Measurements from ENCODE around the gene HIPK3. TPM values are rescaled to one million over a fixed set of nuclear protein-coding genes. Genes with fewer than 3 reads are reported as not detected.

Gene HIPK3
- total and polyA plus RNA-seq, 8 donors: 8.8 to 75.2 (median 45.3) TPM

DNA sequence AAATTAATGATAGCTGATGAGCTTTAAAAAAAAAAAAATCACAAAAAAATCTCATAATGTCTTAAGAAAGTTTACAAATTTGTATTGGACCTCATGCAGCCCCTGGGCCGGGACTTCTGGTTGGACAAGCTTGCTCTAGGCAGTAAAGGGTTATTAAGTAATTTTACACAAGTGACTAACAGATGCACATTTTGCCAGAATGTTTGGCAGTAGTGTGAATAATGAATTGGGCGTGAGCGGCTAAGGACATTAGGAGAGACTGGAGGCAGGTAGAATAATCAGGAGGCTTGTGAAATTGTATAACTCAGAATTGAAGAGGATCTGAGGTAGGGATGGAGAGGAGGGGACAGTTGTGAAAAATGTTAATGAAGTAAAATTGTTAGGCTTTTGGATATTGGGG is 77.4 kb downstream of the HIPK3 start:
- no peak for DNase-seq
- TF ChIP-seq, protein P1, sequence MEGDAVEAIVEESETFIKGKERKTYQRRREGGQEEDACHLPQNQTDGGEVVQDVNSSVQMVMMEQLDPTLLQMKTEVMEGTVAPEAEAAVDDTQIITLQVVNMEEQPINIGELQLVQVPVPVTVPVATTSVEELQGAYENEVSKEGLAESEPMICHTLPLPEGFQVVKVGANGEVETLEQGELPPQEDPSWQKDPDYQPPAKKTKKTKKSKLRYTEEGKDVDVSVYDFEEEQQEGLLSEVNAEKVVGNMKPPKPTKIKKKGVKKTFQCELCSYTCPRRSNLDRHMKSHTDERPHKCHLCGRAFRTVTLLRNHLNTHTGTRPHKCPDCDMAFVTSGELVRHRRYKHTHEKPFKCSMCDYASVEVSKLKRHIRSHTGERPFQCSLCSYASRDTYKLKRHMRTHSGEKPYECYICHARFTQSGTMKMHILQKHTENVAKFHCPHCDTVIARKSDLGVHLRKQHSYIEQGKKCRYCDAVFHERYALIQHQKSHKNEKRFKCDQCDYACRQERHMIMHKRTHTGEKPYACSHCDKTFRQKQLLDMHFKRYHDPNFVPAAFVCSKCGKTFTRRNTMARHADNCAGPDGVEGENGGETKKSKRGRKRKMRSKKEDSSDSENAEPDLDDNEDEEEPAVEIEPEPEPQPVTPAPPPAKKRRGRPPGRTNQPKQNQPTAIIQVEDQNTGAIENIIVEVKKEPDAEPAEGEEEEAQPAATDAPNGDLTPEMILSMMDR (IDR thresholded peaks at IDR 0.05): no peak
- no peaks in the 10 kb centered on the region for H3K9me3 ChIP-seq
- intact Hi-C loops (cut with DNase I): loop anchor here in 1 of 3 donors (10.0 kb wide), 1 partner anchor 160 kb away; no protein-coding TSS in a partner anchor
- no peaks in the 10 kb centered on the region for H3K4me1 ChIP-seq
- peaks cover 0 to 10% (median 3%) of the 10 kb centered on the region in 3 donors for H3K36me3 ChIP-seq
- no peaks in the 10 kb centered on the region for H3K27me3 ChIP-seq
- ATAC-seq: no peak
- WGBS, 2 donors: 95 to 97% methylated on average over 3 of the region's 3 CpGs
- no peak overlapping the region for H3K27ac ChIP-seq
- no peak overlapping the region for H3K4me3 ChIP-seq
- no peak for FAIRE-seq

DNA sequence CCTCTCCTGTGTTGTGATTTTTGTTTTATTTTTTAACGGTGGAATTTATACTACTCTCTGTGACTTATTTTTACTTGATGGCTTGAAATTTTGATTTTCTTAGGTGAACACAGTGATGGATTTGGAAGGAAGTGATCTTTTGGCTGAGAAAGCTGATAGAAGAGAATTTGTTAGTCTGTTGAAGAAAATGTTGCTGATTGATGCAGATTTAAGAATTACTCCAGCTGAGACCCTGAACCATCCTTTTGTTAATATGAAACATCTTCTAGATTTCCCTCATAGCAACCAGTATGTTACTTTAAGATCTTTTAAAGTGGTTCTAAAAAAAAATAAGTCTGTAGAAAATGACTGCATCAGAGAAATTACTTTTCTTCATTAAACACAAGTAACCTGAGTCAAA is 82.1 kb downstream of the HIPK3 start:
- DNase-seq (no peak), ATAC-seq (no peak), FAIRE-seq (no peak)
- Histone ChIP-seq H3K27ac (no peak overlapping the region), H3K27me3 (no peaks in the 10 kb centered on the region), H3K36me3 (peaks cover 2 to 25% (median 8%) of the 10 kb centered on the region in 3 donors), H3K4me3 (no peak overlapping the region), H3K9me3 (no peaks in the 10 kb centered on the region), H3K4me1 (no peaks in the 10 kb centered on the region)
- intact Hi-C loops (cut with DNase I): loop anchor here in 1 of 3 donors (10.0 kb wide), 1 partner anchor 164 kb away; no protein-coding TSS in a partner anchor
- WGBS, 2 donors: 77 to 85% methylated on average over 1 of the region's 1 CpG
- TF ChIP-seq, protein P1 (IDR thresholded peaks at IDR 0.05): no peak

DNA sequence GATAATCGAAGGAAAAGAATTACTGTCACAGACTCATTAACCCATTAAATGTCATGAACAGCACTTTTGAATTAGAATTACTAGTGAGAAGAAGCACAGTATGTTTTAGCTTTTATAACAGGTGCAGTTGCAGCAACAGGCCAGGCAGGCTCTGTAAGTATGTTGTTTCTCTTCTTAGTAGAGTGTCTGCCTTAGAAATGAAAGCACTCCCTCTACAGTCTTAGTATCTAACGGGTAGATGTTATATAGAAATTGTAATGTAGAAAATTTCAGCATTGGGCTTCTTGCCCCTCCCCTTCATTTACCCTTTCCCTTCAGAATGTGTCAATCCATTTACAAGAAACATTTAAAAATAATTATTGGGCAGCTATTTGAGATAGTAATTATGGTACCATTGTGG is 87.4 kb downstream of the HIPK3 start:
- Histone ChIP-seq H3K27ac (no peak overlapping the region), H3K4me3 (no peak overlapping the region), H3K27me3 (no peaks in the 10 kb centered on the region), H3K9me3 (no peaks in the 10 kb centered on the region), H3K36me3 (peaks cover 5 to 39% (median 14%) of the 10 kb centered on the region in 3 donors), H3K4me1 (no peaks in the 10 kb centered on the region)
- peak; percentile 29 for FAIRE-seq
- intact Hi-C loops (cut with DNase I): no loop called here
- TF ChIP-seq, protein P1 (IDR thresholded peaks at IDR 0.05): no peak
- DNase-seq: no peak
- ATAC-seq: peak in 1 of 4 donors; percentile 19
- WGBS, 2 donors: 55 to 60% methylated on average over 2 of the region's 2 CpGs

- ATAC-seq: peak in 1 of 4 donors; percentile 28
- FAIRE-seq: no peak
- H3K4me1 ChIP-seq: no peaks in the 10 kb centered on the region
- TF ChIP-seq, protein P1 (IDR thresholded peaks at IDR 0.05): no peak
- 79 to 84% methylated on average over 2 of the region's 2 CpGs for WGBS, 2 donors
- H3K36me3 ChIP-seq: peaks cover 0 to 53% (median 19%) of the 10 kb centered on the region in 3 donors
- H3K27ac ChIP-seq: no peak overlapping the region
- intact Hi-C loops (cut with DNase I): no loop called here
- H3K27me3 ChIP-seq: no peaks in the 10 kb centered on the region
- H3K9me3 ChIP-seq: no peaks in the 10 kb centered on the region
- DNase-seq: no peak
- H3K4me3 ChIP-seq: no peak overlapping the region
Observed at GRCh38 chr11:33347490-33348125, 90.4 kb downstream of the HIPK3 start.

- Histone ChIP-seq H3K27me3 (no peaks in the 10 kb centered on the region), H3K4me3 (no peak overlapping the region), H3K9me3 (no peaks in the 10 kb centered on the region), H3K36me3 (peaks cover 0 to 65% (median 19%) of the 10 kb centered on the region in 3 donors), H3K4me1 (no peaks in the 10 kb centered on the region), H3K27ac (no peak overlapping the region)
- FAIRE-seq (no peak), ATAC-seq (no peak), DNase-seq (no peak)
- TF ChIP-seq, protein P1 (IDR thresholded peaks at IDR 0.05): no peak
- intact Hi-C loops (cut with DNase I): no loop called here
- 97 to 98% methylated on average over 4 of the region's 4 CpGs for WGBS, 2 donors
Observed at GRCh38 chr11:33350287-33350686, 93.1 kb downstream of the HIPK3 start.
